GM18951 (cell line): Measurements from ENCODE around the gene CTXN3.

Experiments used
- POLR2A ChIP-seq: IDR thresholded peaks from 4 replicates; pipeline ENCODE4 v1.6.1; 2011; ENCODE audit warnings: mild to moderate bottlenecking; ENCODE audit not compliant: insufficient read length, insufficient read depth; ENCODE audit errors: extremely low read depth
- in situ Hi-C: fragments of 300-500 bp; cut with MboI; formaldehyde crosslinking; loops from one replicate; pipeline ENCODE4 v1.12.0; 2022; ENCODE audit warnings: low sequenced_read_pairs, mixed read lengths, inconsistent platforms; ENCODE audit not compliant: unreplicated experiment

CTXN3 gene

DNA sequence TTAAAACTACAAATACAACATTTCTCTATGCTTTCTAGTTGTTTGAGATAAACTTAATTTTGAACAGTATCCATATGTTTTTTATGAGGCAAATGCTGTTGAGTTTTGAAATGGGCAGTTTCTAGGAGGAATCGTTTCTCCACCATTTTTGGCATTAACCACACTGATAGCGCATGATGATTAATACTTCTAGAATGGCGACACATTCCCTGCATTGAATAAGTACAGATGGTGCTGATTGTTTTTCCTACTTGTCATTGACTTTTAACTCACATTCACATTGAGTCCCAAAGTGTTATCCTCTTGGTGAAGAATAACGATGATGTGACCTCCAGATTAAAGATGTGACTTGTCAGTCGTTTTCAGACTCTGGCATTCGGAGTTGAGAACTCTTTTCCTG, 47.8 kb downstream of the CTXN3 start:
- no peak for TF ChIP-seq POLR2A
- in situ Hi-C loops: no loop called here

DNA sequence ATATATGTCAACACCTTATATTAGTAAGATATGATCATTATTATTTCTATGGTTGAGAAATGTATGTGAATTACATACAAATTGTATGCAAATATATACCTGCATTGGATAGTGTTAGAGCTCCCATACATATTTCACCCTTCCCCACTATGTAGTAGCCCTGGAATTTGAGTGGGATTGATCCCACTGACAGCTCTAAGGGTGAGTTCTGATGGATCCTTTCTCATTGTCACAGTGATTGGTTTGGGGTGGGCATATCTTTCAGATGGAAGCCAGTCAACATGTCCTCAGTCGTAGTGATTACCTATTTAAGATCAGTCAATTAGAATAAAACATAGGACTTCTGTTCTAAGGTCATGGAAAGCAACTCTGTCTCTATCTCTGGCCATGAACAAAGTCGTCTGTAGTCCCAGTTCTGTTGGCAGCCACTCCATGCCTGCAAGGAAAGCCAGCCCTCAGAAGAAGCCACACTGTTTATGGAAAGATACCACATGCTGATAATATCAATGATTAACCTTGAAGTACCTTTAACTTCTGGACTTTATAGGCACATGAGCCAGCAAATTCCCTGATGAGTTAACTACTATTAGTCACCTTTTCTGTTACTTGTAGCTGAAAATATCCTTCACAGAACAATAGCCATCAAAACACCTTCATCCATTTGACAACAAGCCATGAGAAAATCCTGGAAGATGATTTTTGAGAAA, 49.2 kb downstream of the CTXN3 start:
- TF ChIP-seq POLR2A: no peak
- in situ Hi-C loops: no loop called here

DNA sequence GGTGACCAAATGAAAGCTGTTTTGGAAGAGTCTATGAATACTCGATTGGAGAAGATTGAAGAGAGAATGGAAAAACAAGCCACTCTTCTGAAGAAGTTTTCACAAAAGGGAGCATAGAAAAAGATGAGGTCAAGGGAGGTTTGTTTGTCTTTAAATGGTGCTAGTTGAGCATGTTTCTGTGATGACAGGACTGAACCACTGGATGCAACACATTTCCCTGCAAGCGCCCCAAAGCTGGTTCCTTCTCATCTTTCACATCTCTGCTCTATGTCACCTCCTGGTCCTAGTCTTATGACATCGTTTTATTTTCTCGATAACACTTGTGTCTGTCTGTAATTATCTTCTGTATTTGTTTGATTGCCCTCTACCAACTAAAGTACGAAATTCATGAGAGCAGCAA, 50.5 kb downstream of the CTXN3 start:
- in situ Hi-C loops: no loop called here
- TF ChIP-seq POLR2A: no peak

DNA sequence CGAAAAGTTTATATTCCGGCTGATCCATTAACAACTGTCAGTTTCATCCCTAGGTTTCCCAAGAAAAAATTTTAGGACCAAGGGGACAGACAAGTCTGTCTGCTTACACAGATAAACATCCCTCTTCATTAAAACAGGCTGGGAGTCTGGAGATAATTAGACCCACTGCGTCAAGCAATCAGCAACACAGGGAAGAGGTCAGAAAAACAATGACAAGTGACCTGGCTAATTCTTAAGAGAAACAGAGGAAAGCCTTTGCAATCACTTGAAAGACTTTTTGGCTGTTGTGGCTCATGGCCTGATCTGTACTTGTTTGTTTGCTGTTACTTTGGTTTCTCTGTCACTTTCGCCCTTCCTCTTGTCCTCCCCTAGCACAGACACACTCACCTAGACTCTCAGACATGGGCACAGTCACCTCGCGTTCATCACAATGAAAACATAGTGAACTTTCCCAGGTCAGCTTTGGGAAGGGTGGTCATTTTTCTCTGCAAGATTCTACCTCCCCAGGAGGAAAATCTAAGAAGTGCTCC, 51.4 kb downstream of the CTXN3 start:
- in situ Hi-C loops: no loop called here
- TF ChIP-seq POLR2A: no peak

DNA sequence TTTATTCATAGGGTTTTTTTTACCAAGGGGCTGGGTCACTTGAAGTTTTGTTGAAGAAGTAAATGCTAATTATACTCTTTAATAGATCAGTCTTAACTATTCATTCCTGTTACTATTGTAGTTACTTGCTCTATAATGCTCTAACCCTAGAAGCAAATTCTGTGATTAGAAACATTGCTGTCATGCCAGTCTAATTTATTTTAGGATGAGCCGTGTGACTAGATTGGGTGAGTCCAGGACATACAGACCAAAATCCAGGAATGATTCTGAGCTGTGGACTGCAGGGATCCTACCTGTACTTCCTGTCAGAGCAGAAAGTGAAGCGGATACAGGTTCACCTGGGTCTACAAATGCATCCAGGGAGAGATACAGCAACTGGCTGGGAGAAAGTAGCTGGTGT, 53.6 kb downstream of the CTXN3 start:
- no peak for TF ChIP-seq POLR2A
- in situ Hi-C loops: no loop called here

DNA sequence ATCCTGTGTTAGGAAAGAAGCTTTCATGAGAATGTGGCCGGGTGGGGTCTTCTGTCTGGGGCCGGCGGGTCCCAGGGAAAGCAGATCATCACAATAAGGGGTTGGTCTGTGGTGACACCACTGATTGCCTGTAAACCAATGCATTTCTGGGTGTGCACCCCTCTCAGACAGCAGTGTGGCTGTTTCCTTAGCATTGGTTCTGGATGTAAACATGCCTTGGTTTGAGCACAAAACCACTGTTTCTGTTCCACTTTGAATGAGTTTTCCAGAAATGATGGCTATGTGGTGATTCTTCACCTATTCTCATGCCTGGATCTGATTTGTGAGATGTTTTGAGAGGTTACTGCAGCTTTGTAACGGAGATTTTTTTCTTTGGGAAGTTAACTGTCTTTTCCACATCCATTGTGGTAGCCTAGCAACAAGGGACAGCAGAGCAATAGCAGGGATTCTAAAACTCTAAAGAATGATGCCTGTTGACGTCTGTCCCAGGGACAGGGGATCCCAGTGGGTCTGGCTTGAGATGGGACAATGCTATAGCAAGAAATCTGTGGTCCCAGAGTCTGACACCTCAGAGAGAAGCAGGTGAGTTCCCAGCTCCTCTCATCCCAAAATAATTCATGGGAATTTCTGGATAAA, 54.2 kb downstream of the CTXN3 start, which contains the start of gene CCDC192:
Gene CCDC192 (plus strand): TSS at position 466 of the 636 bp plus-strand sequence. CDS start 55 bp downstream, at position 521.
- in situ Hi-C loops: no loop called here
- no peak for TF ChIP-seq POLR2A

DNA sequence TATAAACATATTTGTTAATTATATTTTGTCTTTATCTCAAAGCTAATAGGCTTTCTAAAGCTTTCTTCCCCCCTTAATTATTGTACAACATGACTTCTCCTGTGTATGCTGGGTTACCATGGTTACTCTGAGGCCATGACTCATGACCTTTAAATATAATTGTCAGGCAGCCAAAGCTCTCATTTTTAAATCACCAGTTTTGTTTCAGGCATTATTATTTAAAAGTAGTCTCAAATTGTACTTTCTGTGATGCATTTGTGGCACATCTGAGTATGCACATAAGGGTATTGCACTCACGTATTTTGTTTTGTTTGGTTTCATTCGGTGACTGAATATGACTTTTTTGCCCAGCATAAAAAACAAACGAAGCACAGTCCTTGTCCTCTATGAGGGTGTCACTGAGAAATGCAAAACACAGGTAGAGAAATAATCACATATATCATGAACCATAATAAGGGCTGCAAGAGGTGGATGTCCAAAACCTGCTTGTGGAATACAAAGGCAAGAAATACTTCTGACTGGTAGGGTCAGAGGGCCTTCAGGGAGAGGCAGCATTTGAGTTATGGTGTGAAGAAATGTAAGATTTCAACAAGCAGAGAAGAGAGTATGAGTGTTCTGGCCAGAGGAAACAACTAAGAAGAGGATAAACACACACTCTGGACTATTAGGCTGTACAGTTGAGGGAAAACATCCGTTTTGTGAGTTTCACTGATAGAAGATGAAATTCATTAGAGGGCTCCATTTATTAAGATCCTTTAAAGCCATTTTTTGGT, 56.4 kb downstream of the CTXN3 start:
- in situ Hi-C loops: no loop called here
- TF ChIP-seq POLR2A: no peak

DNA sequence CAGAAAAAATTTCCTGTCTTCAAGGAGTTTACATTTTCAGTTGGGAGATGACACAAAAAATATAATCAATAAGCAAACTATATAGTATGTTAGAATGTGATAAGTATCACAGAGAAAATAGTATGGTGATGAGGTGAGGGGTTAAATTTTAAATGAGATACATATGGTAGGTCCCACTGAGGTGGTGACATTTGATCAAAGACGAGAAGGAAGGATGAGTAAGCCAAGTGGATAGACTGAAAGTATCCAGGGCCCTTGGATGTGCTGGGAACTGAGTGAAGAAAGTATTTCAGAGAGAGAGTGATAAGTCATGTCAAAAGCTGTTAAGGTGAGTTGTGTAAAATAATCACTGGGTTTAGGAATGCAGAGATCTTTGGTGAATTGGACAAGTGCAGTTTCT, 57.8 kb downstream of the CTXN3 start:
- TF ChIP-seq POLR2A: no peak

DNA sequence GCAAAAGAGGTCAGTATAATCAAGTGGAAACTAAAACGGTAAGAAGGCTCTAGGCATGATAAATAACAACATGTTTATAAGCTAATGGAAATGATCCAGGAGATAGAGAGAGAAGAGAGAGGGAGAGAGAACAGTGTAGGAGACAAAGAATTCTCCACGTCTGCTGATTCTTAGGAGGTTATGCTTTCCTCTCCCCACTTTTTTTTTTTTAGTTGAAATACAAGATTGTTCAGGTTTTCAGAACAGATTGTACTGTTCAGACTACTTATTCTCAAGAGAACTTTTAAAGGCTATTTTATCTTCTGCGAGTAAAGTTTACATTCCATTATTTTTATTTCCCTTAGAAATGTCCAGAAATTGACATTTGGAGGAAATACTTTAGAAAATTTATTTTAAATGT, 58.3 kb downstream of the CTXN3 start:
- in situ Hi-C loops: no loop called here
- no peak for TF ChIP-seq POLR2A

More for the DNA sequence above, 57.8 kb downstream of the CTXN3 start:
- in situ Hi-C loops: no loop called here
